Liver (tissue), 9 donors: ENCODE measurements around the gene ARHGEF9. TPM values are rescaled to one million over a fixed set of nuclear protein-coding genes. Genes with fewer than 3 reads are reported as not detected.

Experiments used
- DNase-seq: peaks from one replicate; pipeline ENCODE4 v3.0.0-alpha.2; 2017; ENCODE audit warnings: low spot score
- H3K27ac ChIP-seq, 2 donors: one replicate each; pipeline ENCODE4 v1.7.0; 2013; ENCODE audit warnings: inconsistent platforms in 2 of 2, low read length in 2 of 2, control low read depth in 1 of 2, low read depth in 1 of 2, mild to moderate bottlenecking in 1 of 2
- H3K27me3 ChIP-seq, 4 donors: one replicate each; pipeline versions ENCODE4 v1.6.1 to v1.7.0; 2013; ENCODE audit warnings: low read length in 3 of 4, inconsistent platforms in 1 of 4, mild to moderate bottlenecking in 1 of 4, moderate library complexity in 1 of 4; ENCODE audit not compliant: control insufficient read depth in 4 of 4, insufficient read depth in 4 of 4
- H3K36me3 ChIP-seq, 4 donors: one replicate each; pipeline versions ENCODE4 v1.6.1 to v1.7.0; 2013; ENCODE audit warnings: low read length in 3 of 4, mild to moderate bottlenecking in 3 of 4, low read depth in 1 of 4, moderate library complexity in 1 of 4; ENCODE audit not compliant: control insufficient read depth in 4 of 4, insufficient read depth in 3 of 4
- H3K4me1 ChIP-seq, 4 donors: one replicate each; pipeline versions ENCODE4 v1.6.1 to v1.7.0; 2013; ENCODE audit warnings: low read length in 3 of 4, mild to moderate bottlenecking in 3 of 4, moderate library complexity in 1 of 4; ENCODE audit not compliant: control insufficient read depth in 4 of 4, insufficient read depth in 4 of 4
- H3K4me3 ChIP-seq, 3 donors: one replicate each; pipeline versions ENCODE4 v1.6.1 to v1.7.0; 2013; ENCODE audit warnings: low read length in 3 of 3, control low read depth in 1 of 3, low read depth in 1 of 3, mild to moderate bottlenecking in 1 of 3
- H3K9ac ChIP-seq, 2 donors: one replicate each; pipeline ENCODE4 v1.7.0; 2013; ENCODE audit warnings: low read length in 2 of 2, mild to moderate bottlenecking in 2 of 2, moderate library complexity in 2 of 2, control low read depth in 1 of 2, low read depth in 1 of 2
- H3K9me3 ChIP-seq, 4 donors: one replicate each; pipeline versions ENCODE4 v1.6.1 to v1.7.0; 2013; ENCODE audit warnings: low read length in 3 of 4; ENCODE audit not compliant: control insufficient read depth in 4 of 4
- CTCF ChIP-seq: fragments of 150-350 bp; IDR thresholded peaks from 2 replicates; pipeline ENCODE4 v1.5.1; 2017; ENCODE audit warnings: improper control_type of control experiment, low read depth, low read length; ENCODE audit not compliant: missing input control
- EGR1 ChIP-seq, 2 donors: IDR thresholded peaks; 2 replicates each; pipeline ENCODE4 v1.6.1; 2016 to 2018; ENCODE audit warnings: antibody characterized with exemption in 2 of 2, low read depth in 2 of 2
- FOXA1 ChIP-seq: IDR thresholded peaks from 2 replicates; pipeline ENCODE4 v1.6.1; 2016; ENCODE audit warnings: antibody characterized with exemption
- GABPA ChIP-seq, 2 donors: IDR thresholded peaks in 1 of 2; conservative IDR thresholded peaks in 1 of 2; 2 replicates each; pipeline ENCODE4 v1.6.1; 2016; ENCODE audit warnings: antibody characterized with exemption in 2 of 2, mild to moderate bottlenecking in 1 of 2, moderate library complexity in 1 of 2
- HNF4A ChIP-seq, 2 donors: conservative IDR thresholded peaks; 2 replicates each; pipeline ENCODE4 v1.6.1; 2016; ENCODE audit warnings: antibody characterized with exemption in 2 of 2, mild to moderate bottlenecking in 2 of 2
- HNF4G ChIP-seq: IDR thresholded peaks from 2 replicates; pipeline ENCODE4 v1.6.1; 2016; ENCODE audit warnings: antibody characterized with exemption
- MAX ChIP-seq: IDR thresholded peaks from 2 replicates; pipeline ENCODE4 v1.6.1; 2016; ENCODE audit warnings: antibody characterized with exemption
- NR2F2 ChIP-seq: IDR thresholded peaks from 2 replicates; pipeline ENCODE4 v1.6.1; 2016; ENCODE audit warnings: antibody characterized with exemption
- RAD21 ChIP-seq, 2 donors: IDR thresholded peaks; 2 replicates each; pipeline ENCODE4 v1.6.1; 2016; ENCODE audit warnings: antibody characterized with exemption in 2 of 2, mild to moderate bottlenecking in 2 of 2
- REST ChIP-seq: IDR thresholded peaks from 2 replicates; pipeline ENCODE4 v1.6.1; 2016; ENCODE audit warnings: antibody characterized with exemption, mild to moderate bottlenecking
- RXRA ChIP-seq, 2 donors: IDR thresholded peaks; 2 replicates each; pipeline ENCODE4 v1.6.1; 2017 to 2018; ENCODE audit warnings: antibody characterized with exemption in 2 of 2, mild to moderate bottlenecking in 1 of 2
- SP1 ChIP-seq: IDR thresholded peaks from 2 replicates; pipeline ENCODE4 v1.6.1; 2018; ENCODE audit warnings: antibody characterized with exemption, mild to moderate bottlenecking
- YY1 ChIP-seq: IDR thresholded peaks from 2 replicates; pipeline ENCODE4 v1.6.1; 2016; ENCODE audit warnings: antibody characterized with exemption, mild to moderate bottlenecking
- ZBTB33 ChIP-seq: IDR thresholded peaks from 2 replicates; pipeline ENCODE4 v1.6.1; 2016; ENCODE audit warnings: antibody characterized with exemption
- WGBS: extraction: QIAGEN DNeasy Blood & Tissue Kit; methylation state at CpG from one replicate; pipeline ENCODE4 v1.1.7; 2013; 5-methylcytosine and 5-hydroxymethylcytosine counted together
- polyA plus RNA-seq, 2 donors: library from polyadenylated mRNA; stranded (reverse) in 1 of 2; unstranded in 1 of 2; fragments of 200-250 nt in 1 of 2; fragments of >200 nt in 1 of 2; fragmentation: Nextera tagmentation in 1 of 2; extraction: Ambion mirVana in 1 of 2; gene quantifications; one replicate each; pipeline versions ENCODE4 v1.2.1 to v1.2.3, GENCODE V29; 2013 to 2015
- total RNA-seq, 2 donors: library from RNA; depleted of rRNA; stranded (reverse); fragments of >200 nt; gene quantifications; one replicate each; pipeline ENCODE4 v1.2.3, GENCODE V29; 2014
- TF ChIP-seq, protein P1 (sequence below): IDR thresholded peaks from 2 replicates; pipeline ENCODE4 v1.6.1; 2016; ENCODE audit warnings: antibody characterized with exemption
- donor health status: healthy.
- donor health status: healthy.
- donor health status: healthy.
- donor health status: healthy.
- donor health status: healthy.

ARHGEF9 gene
- total and polyA plus RNA-seq, 4 donors = 2.1 to 9.0 (median 6.2) TPM

GRCh38 chrX:63761639-63762038 is 23.4 kb downstream of the ARHGEF9 start:
- no peak for DNase-seq
- H3K4me3 ChIP-seq = no peak overlapping the region
- TF ChIP-seq RAD21 (IDR thresholded peaks at IDR 0.05) (peak in 1 of 2 donors; percentile 20), NR2F2 (no peak), SP1 (no peak)
- WGBS = 68% methylated on average over 1 of the region's 1 CpG
- H3K36me3 ChIP-seq = no peaks in the 10 kb centered on the region
- H3K4me1 ChIP-seq = no peaks in the 10 kb centered on the region
- no peaks in the 10 kb centered on the region for H3K27me3 ChIP-seq
- no peak overlapping the region for H3K9ac ChIP-seq
- no peak overlapping the region for H3K27ac ChIP-seq
- H3K9me3 ChIP-seq = no peaks in the 10 kb centered on the region

DNA sequence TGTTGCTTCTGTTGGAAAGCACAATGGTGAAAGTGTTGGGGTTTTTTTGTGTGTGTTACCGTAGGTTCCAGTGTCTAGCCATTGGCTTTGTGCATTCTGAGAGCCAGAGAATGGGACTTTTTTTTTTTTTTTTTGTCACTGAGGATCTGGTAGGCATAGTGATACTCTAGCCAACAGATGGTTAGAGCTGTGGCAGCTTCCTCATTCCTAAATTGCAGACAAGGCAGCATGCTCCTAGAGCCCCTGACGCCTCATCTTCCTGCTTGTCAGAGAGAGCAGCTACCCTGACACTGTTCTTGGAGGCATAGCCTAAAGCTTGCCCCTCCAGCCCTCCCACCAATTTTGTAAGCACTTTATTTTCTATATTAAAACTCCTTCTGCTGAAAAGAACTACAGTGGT is 27.0 kb downstream of the ARHGEF9 start:
- H3K9ac ChIP-seq = no peak overlapping the region
- no peaks in the 10 kb centered on the region for H3K9me3 ChIP-seq
- no peaks in the 10 kb centered on the region for H3K36me3 ChIP-seq
- peaks cover 0 to 7% (median 2%) of the 10 kb centered on the region in 4 donors for H3K4me1 ChIP-seq
- TF ChIP-seq, protein P1, sequence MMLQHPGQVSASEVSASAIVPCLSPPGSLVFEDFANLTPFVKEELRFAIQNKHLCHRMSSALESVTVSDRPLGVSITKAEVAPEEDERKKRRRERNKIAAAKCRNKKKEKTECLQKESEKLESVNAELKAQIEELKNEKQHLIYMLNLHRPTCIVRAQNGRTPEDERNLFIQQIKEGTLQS = no peak
- no peak for TF ChIP-seq CTCF
- no peak for TF ChIP-seq NR2F2
- no peak for TF ChIP-seq RAD21 (IDR thresholded peaks at IDR 0.05)
- no peak for TF ChIP-seq YY1
- TF ChIP-seq HNF4G = no peak
- TF ChIP-seq SP1 = no peak
- TF ChIP-seq EGR1 (IDR thresholded peaks at IDR 0.05; ENCODE audit: low read depth in 2 of 2) = no peak
- no peak for TF ChIP-seq GABPA (IDR thresholded peaks at IDR 0.05 in 1 of 2, conservative IDR thresholded peaks at IDR 0.05 in 1 of 2)
- TF ChIP-seq FOXA1 = no peak
- no peak for TF ChIP-seq HNF4A (conservative IDR thresholded peaks at IDR 0.05)
- no peak for TF ChIP-seq MAX
- TF ChIP-seq REST = no peak
- TF ChIP-seq RXRA (IDR thresholded peaks at IDR 0.05) = no peak
- no peak for TF ChIP-seq ZBTB33
- no peak overlapping the region for H3K4me3 ChIP-seq
- no peaks in the 10 kb centered on the region for H3K27me3 ChIP-seq
- no peak for DNase-seq
- 89% methylated on average over 2 of the region's 2 CpGs for WGBS
- H3K27ac ChIP-seq = no peak overlapping the region
